ENCODE results near the gene C10orf105.

The C10orf105 gene

DNA sequence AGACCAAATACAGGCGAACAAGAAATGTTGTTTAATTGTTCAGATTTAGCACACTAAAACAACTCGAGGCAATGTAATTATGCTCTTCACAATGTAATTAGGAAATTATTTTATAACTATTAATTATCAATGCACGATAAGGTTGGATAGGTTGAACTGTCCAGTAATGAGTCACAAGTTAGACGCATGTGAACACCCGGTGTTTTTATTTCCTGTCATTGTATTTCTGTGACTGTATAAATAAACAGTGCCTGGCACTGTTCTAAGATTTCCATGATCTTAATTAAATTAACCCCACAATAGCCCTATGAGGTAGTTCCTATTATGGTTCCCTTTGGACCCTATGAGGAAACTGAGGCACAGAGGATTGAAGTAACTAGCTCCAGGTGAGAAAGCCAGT, 26.2 kb downstream of the C10orf105 start:
- peak; percentile 53 for DNase-seq (ENCODE audit: low read depth)
- no peak overlapping the region for H3K4me3 ChIP-seq (replicated peaks; ENCODE audit: low read depth, low read length)
- TF ChIP-seq, protein P1, sequence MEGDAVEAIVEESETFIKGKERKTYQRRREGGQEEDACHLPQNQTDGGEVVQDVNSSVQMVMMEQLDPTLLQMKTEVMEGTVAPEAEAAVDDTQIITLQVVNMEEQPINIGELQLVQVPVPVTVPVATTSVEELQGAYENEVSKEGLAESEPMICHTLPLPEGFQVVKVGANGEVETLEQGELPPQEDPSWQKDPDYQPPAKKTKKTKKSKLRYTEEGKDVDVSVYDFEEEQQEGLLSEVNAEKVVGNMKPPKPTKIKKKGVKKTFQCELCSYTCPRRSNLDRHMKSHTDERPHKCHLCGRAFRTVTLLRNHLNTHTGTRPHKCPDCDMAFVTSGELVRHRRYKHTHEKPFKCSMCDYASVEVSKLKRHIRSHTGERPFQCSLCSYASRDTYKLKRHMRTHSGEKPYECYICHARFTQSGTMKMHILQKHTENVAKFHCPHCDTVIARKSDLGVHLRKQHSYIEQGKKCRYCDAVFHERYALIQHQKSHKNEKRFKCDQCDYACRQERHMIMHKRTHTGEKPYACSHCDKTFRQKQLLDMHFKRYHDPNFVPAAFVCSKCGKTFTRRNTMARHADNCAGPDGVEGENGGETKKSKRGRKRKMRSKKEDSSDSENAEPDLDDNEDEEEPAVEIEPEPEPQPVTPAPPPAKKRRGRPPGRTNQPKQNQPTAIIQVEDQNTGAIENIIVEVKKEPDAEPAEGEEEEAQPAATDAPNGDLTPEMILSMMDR (IDR thresholded peaks at IDR 0.05; ENCODE audit: low read length, missing control alignments): no peak

- H3K4me3 ChIP-seq (replicated peaks; ENCODE audit: low read depth, low read length): no peak overlapping the region
- no peak for DNase-seq (ENCODE audit: low read depth)
- TF ChIP-seq, protein P1 (IDR thresholded peaks at IDR 0.05; ENCODE audit: low read length, missing control alignments): no peak
Measured at GRCh38 chr10:71692598-71693306, 26.8 kb downstream of the C10orf105 start.

- DNase-seq (ENCODE audit: low read depth): no peak
- no peak overlapping the region for H3K4me3 ChIP-seq (replicated peaks; ENCODE audit: low read depth, low read length)
- TF ChIP-seq, protein P1 (IDR thresholded peaks at IDR 0.05; ENCODE audit: low read length, missing control alignments): no peak
Measured at GRCh38 chr10:71691405-71691804, 28.2 kb downstream of the C10orf105 start.

GRCh38 chr10:71690094-71690720, 29.4 kb downstream of the C10orf105 start:
- DNase-seq (ENCODE audit: low read depth): no peak
- H3K4me3 ChIP-seq (replicated peaks; ENCODE audit: low read depth, low read length): no peak overlapping the region
- TF ChIP-seq, protein P1 (IDR thresholded peaks at IDR 0.05; ENCODE audit: low read length, missing control alignments): no peak

- TF ChIP-seq, protein P1 (IDR thresholded peaks at IDR 0.05; ENCODE audit: low read length, missing control alignments): no peak
- no peak overlapping the region for H3K4me3 ChIP-seq (replicated peaks; ENCODE audit: low read depth, low read length)
- no peak for DNase-seq (ENCODE audit: low read depth)
Measured at GRCh38 chr10:71688256-71688655, 31.3 kb downstream of the C10orf105 start.

DNA sequence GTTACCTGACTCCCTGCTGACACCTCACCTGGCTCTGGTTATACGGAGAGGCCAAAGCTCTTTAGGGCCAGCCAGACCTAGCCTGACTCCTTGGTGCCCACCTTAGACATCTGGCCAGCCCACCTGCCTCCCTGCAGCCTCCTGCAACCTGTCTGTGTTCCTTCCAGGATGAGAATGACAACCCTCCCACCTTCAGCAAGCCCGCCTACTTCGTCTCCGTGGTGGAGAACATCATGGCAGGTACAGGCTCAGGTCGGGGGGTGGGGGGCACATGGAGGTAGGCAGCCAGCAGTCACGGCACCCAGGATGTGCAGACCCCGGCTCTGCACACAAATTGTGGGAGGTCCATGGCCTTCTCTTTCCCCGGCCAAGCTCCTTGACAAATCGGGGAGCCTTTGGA, 32.1 kb downstream of the C10orf105 start:
- TF ChIP-seq, protein P1 (IDR thresholded peaks at IDR 0.05; ENCODE audit: low read length, missing control alignments): no peak
- DNase-seq (ENCODE audit: low read depth): no peak
- H3K4me3 ChIP-seq (replicated peaks; ENCODE audit: low read depth, low read length): no peak overlapping the region

All from fibroblast of pulmonary artery (primary cell).